Measurements from ENCODE around the gene ZNF791.

The ZNF791 gene

DNA sequence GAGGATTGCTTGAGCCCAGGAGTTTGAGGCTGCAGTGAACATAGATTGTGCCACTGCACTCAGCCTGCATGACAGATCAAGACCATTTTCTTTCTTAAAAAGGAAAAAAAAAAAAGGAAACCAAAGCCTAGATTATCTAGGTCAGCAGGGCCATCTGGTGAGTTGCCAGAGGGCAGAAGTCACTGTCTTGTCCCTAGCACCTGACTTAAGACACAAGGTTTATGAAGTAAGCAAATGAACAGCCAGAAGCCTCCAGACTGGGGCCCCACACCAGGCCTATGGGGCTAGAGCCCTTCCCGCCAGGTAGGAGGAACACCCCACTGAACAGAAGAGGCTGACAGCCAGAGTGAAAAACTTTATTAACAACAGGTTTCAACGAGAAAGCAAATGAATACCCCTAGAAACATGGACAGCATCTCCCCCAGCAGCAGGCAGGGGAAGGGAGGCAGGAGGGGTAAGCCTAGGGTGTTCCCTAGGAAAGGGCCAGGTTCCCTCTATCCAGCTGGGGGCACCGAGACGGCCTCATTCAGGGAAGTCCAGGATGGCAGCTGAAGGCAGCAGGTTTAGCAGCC is 57.1 kb downstream of the ZNF791 start:
- H3K4me3 ChIP-seq (replicated peaks; ENCODE audit: low read depth, low read length), result peak overlapping the region; percentile 96
- TF ChIP-seq CTCF (IDR thresholded peaks at IDR 0.05; ENCODE audit: low read length, missing control alignments), result no peak
- no peak for DNase-seq (ENCODE audit: low read depth)

GRCh38 chr19:12668346-12668745 is 57.6 kb downstream of the ZNF791 start:
- no peak for TF ChIP-seq CTCF (IDR thresholded peaks at IDR 0.05; ENCODE audit: low read length, missing control alignments)

GRCh38 chr19:12668932-12669269 is 58.2 kb downstream of the ZNF791 start:
- DNase-seq (ENCODE audit: low read depth), result peak; percentile 51
- no peak for TF ChIP-seq CTCF (IDR thresholded peaks at IDR 0.05; ENCODE audit: low read length, missing control alignments)
- peak overlapping the region; percentile 96 for H3K4me3 ChIP-seq (replicated peaks; ENCODE audit: low read depth, low read length)

More at GRCh38 chr19:12668346-12668745, 57.6 kb downstream of the ZNF791 start:
- peak overlapping the region; percentile 96 for H3K4me3 ChIP-seq (replicated peaks; ENCODE audit: low read depth, low read length)
- no peak for DNase-seq (ENCODE audit: low read depth)

GRCh38 chr19:12669270-12670158 is 58.8 kb downstream of the ZNF791 start:
- TF ChIP-seq CTCF (IDR thresholded peaks at IDR 0.05; ENCODE audit: low read length, missing control alignments), result no peak
- peak; percentile 89 for DNase-seq (ENCODE audit: low read depth)
- H3K4me3 ChIP-seq (replicated peaks; ENCODE audit: low read depth, low read length), result peak overlapping the region; percentile 96

GRCh38 chr19:12670159-12670928 is 59.6 kb downstream of the ZNF791 start:
- H3K4me3 ChIP-seq (replicated peaks; ENCODE audit: low read depth, low read length), result peak overlapping the region; percentile 96
- no peak for DNase-seq (ENCODE audit: low read depth)
- TF ChIP-seq CTCF (IDR thresholded peaks at IDR 0.05; ENCODE audit: low read length, missing control alignments), result no peak

- no peak for DNase-seq (ENCODE audit: low read depth)
- H3K4me3 ChIP-seq (replicated peaks; ENCODE audit: low read depth, low read length), result no peak overlapping the region
- no peak for TF ChIP-seq CTCF (IDR thresholded peaks at IDR 0.05; ENCODE audit: low read length, missing control alignments)
Observed at GRCh38 chr19:12672744-12673143, 62.0 kb downstream of the ZNF791 start.

Data from fibroblast of pulmonary artery (primary cell).